MCF 10A (cell line): ENCODE results near the gene CHCHD3. TPM values are rescaled to one million over a fixed set of nuclear protein-coding genes. Genes with fewer than 3 reads are reported as not detected.

Experiments
- BruUV-seq: library from RNA; stranded (reverse); fragments of 400-500 nt; replicated peaks from 2 replicates; lab custom pipeline; 2021; lab: Mats Ljungman, UMichigan
- CTCF ChIA-PET: fragments of 300-600 bp; sonication (Branson Sonifier 250); formaldehyde crosslinking; extraction: SDS; loops from one replicate; lab custom pipeline; 2021; ENCODE audit warnings: antibody characterized with exemption, inconsistent platforms; lab: Yijun Ruan, JAX
- POLR2A ChIA-PET: fragments of 300-600, 350-650 bp; sonication (Branson Sonifier 250); formaldehyde crosslinking; extraction: SDS; loops from one replicate; lab custom pipeline; 2020; ENCODE audit warnings: antibody characterized with exemption, inconsistent platforms; lab: Yijun Ruan, JAX
- DNase-seq: peaks from one replicate; pipeline ENCODE4 v3.0.0-alpha.2; 2018; ENCODE audit not compliant: unreplicated experiment
- H3K27ac Mint-ChIP-seq: one replicate; pipeline ENCODE4 v1.8.0; 2022; ENCODE audit warnings: mild to moderate bottlenecking, low read depth, mixed read lengths; ENCODE audit not compliant: unreplicated experiment
- H3K27me3 Mint-ChIP-seq: one replicate; pipeline ENCODE4 v1.8.0; 2022; ENCODE audit warnings: mixed read lengths; ENCODE audit not compliant: insufficient read depth, unreplicated experiment
- H3K36me3 Mint-ChIP-seq: one replicate; pipeline ENCODE4 v1.8.0; 2022; ENCODE audit warnings: mild to moderate bottlenecking, moderate library complexity, mixed read lengths; ENCODE audit not compliant: insufficient read depth, unreplicated experiment
- H3K4me1 Mint-ChIP-seq: one replicate; pipeline ENCODE4 v1.8.0; 2022; ENCODE audit warnings: mixed read lengths; ENCODE audit not compliant: insufficient read depth, unreplicated experiment
- H3K4me3 Mint-ChIP-seq: one replicate; pipeline ENCODE4 v1.8.0; 2022; ENCODE audit warnings: mild to moderate bottlenecking, moderate library complexity, mixed read lengths; ENCODE audit not compliant: unreplicated experiment
- H3K9me3 Mint-ChIP-seq: one replicate; pipeline ENCODE4 v1.8.0; 2022; ENCODE audit warnings: mixed read lengths; ENCODE audit not compliant: unreplicated experiment
- CTCF ChIP-seq: fragments of 200-600 bp; IDR thresholded peaks from one replicate; pipeline ENCODE4 v1.8.0; 2022; ENCODE audit warnings: antibody characterized with exemption, mild to moderate bottlenecking; ENCODE audit not compliant: unreplicated experiment
- intact Hi-C: fragments of 100-400 bp; cut with micrococcal nuclease; formaldehyde crosslinking; loops from 2 replicates; pipeline ENCODE4 v1.14.1; 2022
- total RNA-seq: library from RNA; stranded (reverse); gene quantifications from 2 replicates; pipeline ENCODE4 v1.2.3, GENCODE V29; 2022

Gene CHCHD3
- total RNA-seq, 1 experiment from 2014 or later, result 102 TPM

- POLR2A ChIA-PET, result no interaction called here
- H3K36me3 Mint-ChIP-seq, result no peaks in the 10 kb centered on the region
- no peaks in the 10 kb centered on the region for H3K4me1 Mint-ChIP-seq
- H3K4me3 Mint-ChIP-seq, result no peak overlapping the region
- DNase-seq, result no peak
- peaks cover 7% of the 10 kb centered on the region for H3K9me3 Mint-ChIP-seq
- BruUV-seq, result no TSS peak
- intact Hi-C loops, result no loop called here
- TF ChIP-seq CTCF, result no peak
- CTCF ChIA-PET, result no interaction called here
- no peak overlapping the region for H3K27ac Mint-ChIP-seq
- peaks cover 64% of the 10 kb centered on the region for H3K27me3 Mint-ChIP-seq
Observed at GRCh38 chr7:133110312-133110711, 28.4 kb upstream of the CHCHD3 start.

- intact Hi-C loops, result no loop called here
- ChIA-PET CTCF (no interaction called here), POLR2A (no interaction called here)
- no peak overlapping the region for H3K4me3 Mint-ChIP-seq
- BruUV-seq, result no TSS peak
- H3K36me3 Mint-ChIP-seq, result no peaks in the 10 kb centered on the region
- peaks cover 64% of the 10 kb centered on the region for H3K27me3 Mint-ChIP-seq
- TF ChIP-seq CTCF, result no peak
- H3K9me3 Mint-ChIP-seq, result peaks cover 7% of the 10 kb centered on the region
- no peak overlapping the region for H3K27ac Mint-ChIP-seq
- DNase-seq, result peak; percentile 29
- H3K4me1 Mint-ChIP-seq, result no peaks in the 10 kb centered on the region
Observed at GRCh38 chr7:133109816-133110215, 27.9 kb upstream of the CHCHD3 start.

- H3K36me3 Mint-ChIP-seq, result no peaks in the 10 kb centered on the region
- ChIA-PET CTCF (no interaction called here), POLR2A (no interaction called here)
- no peaks in the 10 kb centered on the region for H3K4me1 Mint-ChIP-seq
- H3K9me3 Mint-ChIP-seq, result peaks cover 7% of the 10 kb centered on the region
- BruUV-seq, result no TSS peak
- no peak overlapping the region for H3K4me3 Mint-ChIP-seq
- H3K27ac Mint-ChIP-seq, result no peak overlapping the region
- no peak for TF ChIP-seq CTCF
- no peak for DNase-seq
- intact Hi-C loops, result no loop called here
- H3K27me3 Mint-ChIP-seq, result peaks cover 55% of the 10 kb centered on the region
Observed at GRCh38 chr7:133108023-133108422, 26.1 kb upstream of the CHCHD3 start.

GRCh38 chr7:133102276-133103060, 20.6 kb upstream of the CHCHD3 start:
- Mint-ChIP-seq H3K36me3 (no peaks in the 10 kb centered on the region), H3K4me1 (no peaks in the 10 kb centered on the region), H3K9me3 (no peaks in the 10 kb centered on the region), H3K4me3 (no peak overlapping the region), H3K27ac (no peak overlapping the region), H3K27me3 (peaks cover 45% of the 10 kb centered on the region)
- BruUV-seq, result no TSS peak
- DNase-seq, result no peak
- ChIA-PET CTCF (interaction anchor here (0.6 kb wide), 2 partner anchors 203 to 1410 kb away, joined by 3 read pairs; no protein-coding TSS in a partner anchor), POLR2A (no interaction called here)
- TF ChIP-seq CTCF, result no peak
- intact Hi-C loops, result no loop called here
